Breast epithelium (tissue), 4 donors: Measurements from ENCODE around the gene ANO5. TPM values are rescaled to one million over a fixed set of nuclear protein-coding genes. Genes with fewer than 3 reads are reported as not detected.

Experiments used
- DNase-seq, 2 donors: peaks; one replicate each; pipeline ENCODE4 v3.0.0-alpha.2; 2019; ENCODE audit warnings: low spot score in 2 of 2
- H3K27ac ChIP-seq, 2 donors: fragments of 200-600 bp; sonication (generic) in 1 of 2; one replicate each; pipeline ENCODE4 v1.5.1; 2016 to 2019; ENCODE audit warnings: mild to moderate bottlenecking in 1 of 2
- H3K27me3 ChIP-seq, 2 donors: fragments of 200-600 bp; sonication (generic) in 1 of 2; one replicate each; pipeline versions ENCODE4 v1.5.1 to v1.6.0; 2017 to 2019; ENCODE audit warnings: control low read depth in 1 of 2, mild to moderate bottlenecking in 1 of 2
- H3K36me3 ChIP-seq: fragments of 200-600 bp; one replicate; pipeline ENCODE4 v1.5.1; 2019
- H3K4me1 ChIP-seq, 2 donors: fragments of 200-600 bp; sonication (generic); one replicate each; pipeline ENCODE4 v1.5.1; 2016 to 2019; ENCODE audit warnings: control low read depth in 1 of 2
- H3K4me3 ChIP-seq, 3 donors: fragments of 200-600 bp; sonication (generic); 1 replicate in 2 of 3; 2 replicates in 1 of 3; pipeline ENCODE4 v1.5.1; 2016 to 2019; ENCODE audit warnings: mild to moderate bottlenecking in 3 of 3, moderate library complexity in 2 of 3
- H3K9me3 ChIP-seq, 2 donors: fragments of 200-600 bp; sonication (generic) in 1 of 2; one replicate each; pipeline ENCODE4 v1.5.1; 2016 to 2019; ENCODE audit warnings: control low read depth in 1 of 2
- CTCF ChIP-seq, 3 donors: fragments of 450-650 bp; IDR thresholded peaks; one replicate each; pipeline ENCODE4 v1.5.1; 2016 to 2017; ENCODE audit warnings: antibody characterized with exemption in 3 of 3, mild to moderate bottlenecking in 3 of 3, moderate library complexity in 3 of 3
- POLR2A ChIP-seq: fragments of 450-650 bp; IDR thresholded peaks from one replicate; pipeline ENCODE4 v1.6.1; 2016; ENCODE audit warnings: antibody characterized with exemption, mild to moderate bottlenecking, moderate library complexity
- POLR2AphosphoS5 ChIP-seq, 3 donors: sonication (generic); formaldehyde crosslinking; IDR thresholded peaks; one replicate each; pipeline ENCODE4 v1.6.1; 2017; ENCODE audit warnings: antibody characterized with exemption in 3 of 3
- intact Hi-C: fragments of 100-400 bp; cut with DNase I; formaldehyde crosslinking; loops from one replicate; pipeline ENCODE4 v1.15.1; 2023; ENCODE audit warnings: low total_unique reads
- total RNA-seq, 3 donors: library from RNA; depleted of rRNA; stranded (reverse); fragments of >200 nt; gene quantifications; one replicate each; pipeline ENCODE4 v1.1.0, GENCODE V29; 2016

The ANO5 gene
- total RNA-seq, 3 donors from 2014 or later: 3.3 to 4.2 (median 4.2) TPM

GRCh38 chr11:22199243-22199642 lies 6.4 kb downstream of the ANO5 start:
- TF ChIP-seq POLR2A (no peak), POLR2AphosphoS5 (IDR thresholded peaks at IDR 0.05) (no peak), CTCF (IDR thresholded peaks at IDR 0.05) (no peak)
- Histone ChIP-seq H3K27me3 (peaks cover 0 to 12% of the 10 kb centered on the region in 2 donors), H3K27ac (no peak overlapping the region), H3K4me1 (no peaks in the 10 kb centered on the region), H3K9me3 (no peaks in the 10 kb centered on the region), H3K36me3 (no peaks in the 10 kb centered on the region), H3K4me3 (no peak overlapping the region)
- intact Hi-C loops: no loop called here
- no peak for DNase-seq

GRCh38 chr11:22203281-22203680 lies 10.4 kb downstream of the ANO5 start:
- intact Hi-C loops: no loop called here
- H3K27ac ChIP-seq: no peak overlapping the region
- DNase-seq: no peak
- no peak overlapping the region for H3K4me3 ChIP-seq
- no peaks in the 10 kb centered on the region for H3K4me1 ChIP-seq
- H3K9me3 ChIP-seq: no peaks in the 10 kb centered on the region
- H3K27me3 ChIP-seq: no peaks in the 10 kb centered on the region
- H3K36me3 ChIP-seq: no peaks in the 10 kb centered on the region
- TF ChIP-seq CTCF (IDR thresholded peaks at IDR 0.05) (no peak), POLR2AphosphoS5 (IDR thresholded peaks at IDR 0.05) (no peak)

GRCh38 chr11:22207162-22207561 lies 14.3 kb downstream of the ANO5 start:
- no peak for TF ChIP-seq POLR2AphosphoS5 (IDR thresholded peaks at IDR 0.05)
- TF ChIP-seq CTCF (IDR thresholded peaks at IDR 0.05): no peak
- no peak for TF ChIP-seq POLR2A
- Histone ChIP-seq H3K9me3 (no peaks in the 10 kb centered on the region), H3K4me3 (no peak overlapping the region), H3K27ac (no peak overlapping the region), H3K36me3 (no peaks in the 10 kb centered on the region), H3K4me1 (no peaks in the 10 kb centered on the region), H3K27me3 (no peaks in the 10 kb centered on the region)
- intact Hi-C loops: no loop called here
- no peak for DNase-seq

GRCh38 chr11:22208151-22208858 lies 15.4 kb downstream of the ANO5 start:
- no peaks in the 10 kb centered on the region for H3K9me3 ChIP-seq
- H3K4me1 ChIP-seq: no peaks in the 10 kb centered on the region
- no peak for DNase-seq
- H3K36me3 ChIP-seq: no peaks in the 10 kb centered on the region
- intact Hi-C loops: no loop called here
- TF ChIP-seq POLR2AphosphoS5 (IDR thresholded peaks at IDR 0.05): no peak
- TF ChIP-seq CTCF (IDR thresholded peaks at IDR 0.05): no peak
- H3K27ac ChIP-seq: no peak overlapping the region
- H3K27me3 ChIP-seq: no peaks in the 10 kb centered on the region
- no peak overlapping the region for H3K4me3 ChIP-seq

- Histone ChIP-seq H3K27me3 (no peaks in the 10 kb centered on the region), H3K36me3 (no peaks in the 10 kb centered on the region), H3K4me1 (no peaks in the 10 kb centered on the region), H3K4me3 (no peak overlapping the region), H3K9me3 (no peaks in the 10 kb centered on the region), H3K27ac (no peak overlapping the region)
- intact Hi-C loops: no loop called here
- TF ChIP-seq POLR2A: no peak
- no peak for TF ChIP-seq CTCF (IDR thresholded peaks at IDR 0.05)
- no peak for TF ChIP-seq POLR2AphosphoS5 (IDR thresholded peaks at IDR 0.05)
- DNase-seq: no peak
Observed at GRCh38 chr11:22216940-22217339, 24.1 kb downstream of the ANO5 start.
